GM12878 (cell line): ENCODE data around the gene DHCR7.

ENCODE experiments used
- EZH2 ChIP-seq: IDR thresholded peaks from 2 replicates; pipeline ENCODE4 v1.6.1; 2012; ENCODE audit warnings: low read depth, mild to moderate bottlenecking, control low read depth, inconsistent platforms, low read length, borderline replicate concordance; ENCODE audit not compliant: control insufficient read depth
- GABPA ChIP-seq: IDR thresholded peaks from 2 replicates; pipeline ENCODE4 v1.6.1; 2014; ENCODE audit warnings: antibody characterized with exemption, low read depth, mild to moderate bottlenecking, inconsistent platforms
- POLR2A ChIP-seq: IDR thresholded peaks from 2 replicates; pipeline ENCODE4 v1.6.1; 2011; ENCODE audit warnings: low read depth, mild to moderate bottlenecking, low read length
- RBBP5 ChIP-seq: fragments of 200-600 bp; sonication (generic); conservative IDR thresholded peaks from 2 replicates; pipeline ENCODE4 v1.6.1; 2016
- SIN3A ChIP-seq: IDR thresholded peaks from 2 replicates; pipeline ENCODE4 v1.6.1; 2012; ENCODE audit warnings: low read depth, low read length, improper control_type of control experiment
- TAF1 ChIP-seq: IDR thresholded peaks from 2 replicates; pipeline ENCODE4 v1.6.1; 2011; ENCODE audit warnings: mild to moderate bottlenecking, low read depth, low read length, borderline replicate concordance
- TARDBP ChIP-seq: IDR thresholded peaks from 2 replicates; pipeline ENCODE4 v1.6.1; 2016; ENCODE audit warnings: borderline replicate concordance
- TF ChIP-seq, protein P1 (sequence below): fragments of 450-650 bp; formaldehyde crosslinking; IDR thresholded peaks from 2 replicates; pipeline ENCODE4 v1.5.0; 2022; ENCODE audit warnings: mild to moderate bottlenecking, missing genetic modification characterization
- TF ChIP-seq, protein P2 (sequence below): IDR thresholded peaks from 2 replicates; pipeline ENCODE4 v1.6.1; 2012; ENCODE audit warnings: mild to moderate bottlenecking, low read depth, low read length
- TF ChIP-seq, protein P3 (sequence below): IDR thresholded peaks from 2 replicates; pipeline ENCODE4 v1.6.1; 2011; ENCODE audit warnings: borderline replicate concordance, low read depth, mild to moderate bottlenecking, moderate library complexity, low read length; ENCODE audit not compliant: insufficient read depth, poor library complexity, severe bottlenecking
- TF ChIP-seq, protein P4 (sequence below), 3 experiments: IDR thresholded peaks in 2 of 3; conservative IDR thresholded peaks in 1 of 3; 2 replicates each; pipeline ENCODE4 v1.5.1; 2011; ENCODE audit warnings: low read depth in 3 of 3, low read length in 3 of 3, mild to moderate bottlenecking in 3 of 3, control low read depth in 2 of 3, moderate library complexity in 2 of 3, inconsistent platforms in 1 of 3, mixed read lengths in 1 of 3; ENCODE audit not compliant: control insufficient read depth in 2 of 3, insufficient read depth in 1 of 3; ENCODE audit errors: extremely low read depth in 1 of 3

DNA sequence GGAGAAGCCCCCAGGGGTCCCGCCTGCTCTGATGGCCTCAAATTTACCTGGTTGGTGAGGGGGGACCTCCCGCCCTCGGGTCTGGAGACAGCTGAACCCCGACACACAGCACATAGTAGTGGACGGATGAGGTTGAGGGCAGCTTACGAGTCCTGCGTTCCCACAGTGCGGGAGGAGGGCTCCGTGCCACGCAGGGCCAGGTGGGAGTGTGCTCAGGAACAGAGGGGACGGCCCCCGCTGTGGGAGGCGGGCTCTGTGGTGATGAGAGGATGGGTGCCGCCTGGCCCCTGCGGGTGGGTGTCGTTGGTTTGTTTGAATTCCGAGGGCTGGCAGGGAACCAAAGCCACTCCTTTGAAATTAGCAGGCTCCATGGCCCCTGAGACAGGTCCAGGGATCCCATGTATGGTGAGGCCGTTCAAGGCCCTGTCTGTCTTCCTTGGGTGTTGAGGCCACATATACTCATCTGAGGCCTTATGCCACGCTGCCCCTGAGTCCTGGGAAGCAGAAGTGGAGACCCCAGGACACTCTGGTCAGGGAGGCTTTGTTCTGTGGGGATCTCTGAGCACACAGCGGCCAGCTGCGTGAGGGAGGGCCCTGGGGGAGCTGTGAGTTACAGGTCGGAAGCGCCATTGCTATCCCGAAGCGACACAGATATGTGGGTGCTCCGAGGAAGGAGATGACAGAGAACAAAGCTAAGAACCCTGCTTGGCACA, 26.7 kb upstream of the DHCR7 start:
- no peak for TF ChIP-seq TAF1
- TF ChIP-seq, protein P1, sequence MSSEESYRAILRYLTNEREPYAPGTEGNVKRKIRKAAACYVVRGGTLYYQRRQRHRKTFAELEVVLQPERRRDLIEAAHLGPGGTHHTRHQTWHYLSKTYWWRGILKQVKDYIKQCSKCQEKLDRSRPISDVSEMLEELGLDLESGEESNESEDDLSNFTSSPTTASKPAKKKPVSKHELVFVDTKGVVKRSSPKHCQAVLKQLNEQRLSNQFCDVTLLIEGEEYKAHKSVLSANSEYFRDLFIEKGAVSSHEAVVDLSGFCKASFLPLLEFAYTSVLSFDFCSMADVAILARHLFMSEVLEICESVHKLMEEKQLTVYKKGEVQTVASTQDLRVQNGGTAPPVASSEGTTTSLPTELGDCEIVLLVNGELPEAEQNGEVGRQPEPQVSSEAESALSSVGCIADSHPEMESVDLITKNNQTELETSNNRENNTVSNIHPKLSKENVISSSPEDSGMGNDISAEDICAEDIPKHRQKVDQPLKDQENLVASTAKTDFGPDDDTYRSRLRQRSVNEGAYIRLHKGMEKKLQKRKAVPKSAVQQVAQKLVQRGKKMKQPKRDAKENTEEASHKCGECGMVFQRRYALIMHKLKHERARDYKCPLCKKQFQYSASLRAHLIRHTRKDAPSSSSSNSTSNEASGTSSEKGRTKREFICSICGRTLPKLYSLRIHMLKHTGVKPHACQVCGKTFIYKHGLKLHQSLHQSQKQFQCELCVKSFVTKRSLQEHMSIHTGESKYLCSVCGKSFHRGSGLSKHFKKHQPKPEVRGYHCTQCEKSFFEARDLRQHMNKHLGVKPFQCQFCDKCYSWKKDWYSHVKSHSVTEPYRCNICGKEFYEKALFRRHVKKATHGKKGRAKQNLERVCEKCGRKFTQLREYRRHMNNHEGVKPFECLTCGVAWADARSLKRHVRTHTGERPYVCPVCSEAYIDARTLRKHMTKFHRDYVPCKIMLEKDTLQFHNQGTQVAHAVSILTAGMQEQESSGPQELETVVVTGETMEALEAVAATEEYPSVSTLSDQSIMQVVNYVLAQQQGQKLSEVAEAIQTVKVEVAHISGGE (CRISPR knock-in tag): no peak
- TF ChIP-seq EZH2: no peak
- TF ChIP-seq TARDBP: no peak
- no peak for TF ChIP-seq SIN3A
- TF ChIP-seq, protein P2, sequence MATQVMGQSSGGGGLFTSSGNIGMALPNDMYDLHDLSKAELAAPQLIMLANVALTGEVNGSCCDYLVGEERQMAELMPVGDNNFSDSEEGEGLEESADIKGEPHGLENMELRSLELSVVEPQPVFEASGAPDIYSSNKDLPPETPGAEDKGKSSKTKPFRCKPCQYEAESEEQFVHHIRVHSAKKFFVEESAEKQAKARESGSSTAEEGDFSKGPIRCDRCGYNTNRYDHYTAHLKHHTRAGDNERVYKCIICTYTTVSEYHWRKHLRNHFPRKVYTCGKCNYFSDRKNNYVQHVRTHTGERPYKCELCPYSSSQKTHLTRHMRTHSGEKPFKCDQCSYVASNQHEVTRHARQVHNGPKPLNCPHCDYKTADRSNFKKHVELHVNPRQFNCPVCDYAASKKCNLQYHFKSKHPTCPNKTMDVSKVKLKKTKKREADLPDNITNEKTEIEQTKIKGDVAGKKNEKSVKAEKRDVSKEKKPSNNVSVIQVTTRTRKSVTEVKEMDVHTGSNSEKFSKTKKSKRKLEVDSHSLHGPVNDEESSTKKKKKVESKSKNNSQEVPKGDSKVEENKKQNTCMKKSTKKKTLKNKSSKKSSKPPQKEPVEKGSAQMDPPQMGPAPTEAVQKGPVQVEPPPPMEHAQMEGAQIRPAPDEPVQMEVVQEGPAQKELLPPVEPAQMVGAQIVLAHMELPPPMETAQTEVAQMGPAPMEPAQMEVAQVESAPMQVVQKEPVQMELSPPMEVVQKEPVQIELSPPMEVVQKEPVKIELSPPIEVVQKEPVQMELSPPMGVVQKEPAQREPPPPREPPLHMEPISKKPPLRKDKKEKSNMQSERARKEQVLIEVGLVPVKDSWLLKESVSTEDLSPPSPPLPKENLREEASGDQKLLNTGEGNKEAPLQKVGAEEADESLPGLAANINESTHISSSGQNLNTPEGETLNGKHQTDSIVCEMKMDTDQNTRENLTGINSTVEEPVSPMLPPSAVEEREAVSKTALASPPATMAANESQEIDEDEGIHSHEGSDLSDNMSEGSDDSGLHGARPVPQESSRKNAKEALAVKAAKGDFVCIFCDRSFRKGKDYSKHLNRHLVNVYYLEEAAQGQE: no peak
- TF ChIP-seq, protein P3, sequence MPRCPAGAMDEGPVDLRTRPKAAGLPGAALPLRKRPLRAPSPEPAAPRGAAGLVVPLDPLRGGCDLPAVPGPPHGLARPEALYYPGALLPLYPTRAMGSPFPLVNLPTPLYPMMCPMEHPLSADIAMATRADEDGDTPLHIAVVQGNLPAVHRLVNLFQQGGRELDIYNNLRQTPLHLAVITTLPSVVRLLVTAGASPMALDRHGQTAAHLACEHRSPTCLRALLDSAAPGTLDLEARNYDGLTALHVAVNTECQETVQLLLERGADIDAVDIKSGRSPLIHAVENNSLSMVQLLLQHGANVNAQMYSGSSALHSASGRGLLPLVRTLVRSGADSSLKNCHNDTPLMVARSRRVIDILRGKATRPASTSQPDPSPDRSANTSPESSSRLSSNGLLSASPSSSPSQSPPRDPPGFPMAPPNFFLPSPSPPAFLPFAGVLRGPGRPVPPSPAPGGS: no peak
- no peak for TF ChIP-seq GABPA
- no peak for TF ChIP-seq POLR2A
- TF ChIP-seq, protein P4, sequence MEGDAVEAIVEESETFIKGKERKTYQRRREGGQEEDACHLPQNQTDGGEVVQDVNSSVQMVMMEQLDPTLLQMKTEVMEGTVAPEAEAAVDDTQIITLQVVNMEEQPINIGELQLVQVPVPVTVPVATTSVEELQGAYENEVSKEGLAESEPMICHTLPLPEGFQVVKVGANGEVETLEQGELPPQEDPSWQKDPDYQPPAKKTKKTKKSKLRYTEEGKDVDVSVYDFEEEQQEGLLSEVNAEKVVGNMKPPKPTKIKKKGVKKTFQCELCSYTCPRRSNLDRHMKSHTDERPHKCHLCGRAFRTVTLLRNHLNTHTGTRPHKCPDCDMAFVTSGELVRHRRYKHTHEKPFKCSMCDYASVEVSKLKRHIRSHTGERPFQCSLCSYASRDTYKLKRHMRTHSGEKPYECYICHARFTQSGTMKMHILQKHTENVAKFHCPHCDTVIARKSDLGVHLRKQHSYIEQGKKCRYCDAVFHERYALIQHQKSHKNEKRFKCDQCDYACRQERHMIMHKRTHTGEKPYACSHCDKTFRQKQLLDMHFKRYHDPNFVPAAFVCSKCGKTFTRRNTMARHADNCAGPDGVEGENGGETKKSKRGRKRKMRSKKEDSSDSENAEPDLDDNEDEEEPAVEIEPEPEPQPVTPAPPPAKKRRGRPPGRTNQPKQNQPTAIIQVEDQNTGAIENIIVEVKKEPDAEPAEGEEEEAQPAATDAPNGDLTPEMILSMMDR (IDR thresholded peaks at IDR 0.05 in 2 of 3, conservative IDR thresholded peaks at IDR 0.05 in 1 of 3; ENCODE audit: control insufficient read depth in 2 of 3, extremely low read depth in 1 of 3, insufficient read depth in 1 of 3, low read depth in 3 of 3, low read length in 3 of 3): no peak
- TF ChIP-seq RBBP5: no peak
